NOMO-1 treated with dmso at 0.1 percent for 144 hours (cell line): ENCODE results near the gene RIPPLY3.
"Not testable (repeated sequence)": the region's sequence is repeated elsewhere in the genome, so short reads cannot be mapped to it uniquely, and the experiment has no call there.

ENCODE experiments used
- DNase-seq: peaks from one replicate; lab custom pipeline; 2025; ENCODE audit not compliant: unreplicated experiment; lab: John Stamatoyannopoulos, UW

Gene RIPPLY3

GRCh38 chr21:37008724-37009123, 2.2 kb downstream of the RIPPLY3 start:
- DNase-seq = no peak

GRCh38 chr21:37009740-37010341, 3.3 kb downstream of the RIPPLY3 start:
- DNase-seq = peak; percentile 78

- DNase-seq = no peak
Measured at GRCh38 chr21:37017951-37018679, 11.6 kb downstream of the RIPPLY3 start.

- DNase-seq = no peak
Measured at GRCh38 chr21:37026499-37026898, 20.0 kb downstream of the RIPPLY3 start.

GRCh38 chr21:37028570-37028969, 22.1 kb downstream of the RIPPLY3 start:
- no peak for DNase-seq

- DNase-seq = no peak
Measured at GRCh38 chr21:37030864-37031263, 24.4 kb downstream of the RIPPLY3 start.

GRCh38 chr21:37032293-37032692, 25.8 kb downstream of the RIPPLY3 start:
- DNase-seq = no peak

GRCh38 chr21:37032877-37033471, 26.5 kb downstream of the RIPPLY3 start:
- DNase-seq = no peak

- not testable (repeated sequence) for DNase-seq
Measured at GRCh38 chr21:37034394-37034793, 27.9 kb downstream of the RIPPLY3 start.

- DNase-seq = no peak
Measured at GRCh38 chr21:37036177-37036576, 29.7 kb downstream of the RIPPLY3 start.

- no peak for DNase-seq
Measured at GRCh38 chr21:37039411-37040075, 33.0 kb downstream of the RIPPLY3 start.

GRCh38 chr21:37040212-37040611, 33.7 kb downstream of the RIPPLY3 start:
- no peak for DNase-seq

GRCh38 chr21:37041706-37042271, 35.3 kb downstream of the RIPPLY3 start:
- no peak for DNase-seq

GRCh38 chr21:37043818-37044217, 37.3 kb downstream of the RIPPLY3 start:
- no peak for DNase-seq

GRCh38 chr21:37044643-37045042, 38.1 kb downstream of the RIPPLY3 start:
- no peak for DNase-seq

GRCh38 chr21:37045149-37045548, 38.6 kb downstream of the RIPPLY3 start:
- DNase-seq = peak; percentile 51

- no peak for DNase-seq
Measured at GRCh38 chr21:37045556-37045955, 39.1 kb downstream of the RIPPLY3 start.

GRCh38 chr21:37047079-37047478, 40.6 kb downstream of the RIPPLY3 start:
- no peak for DNase-seq

GRCh38 chr21:37049741-37050140, 43.2 kb downstream of the RIPPLY3 start:
- DNase-seq = not testable (repeated sequence)

GRCh38 chr21:37055271-37055855, 48.9 kb downstream of the RIPPLY3 start:
- DNase-seq = no peak

GRCh38 chr21:37057614-37058013, 51.1 kb downstream of the RIPPLY3 start:
- DNase-seq = no peak
